MCF 10A (cell line): ENCODE results near the gene PARN. TPM values are rescaled to one million over a fixed set of nuclear protein-coding genes. Genes with fewer than 3 reads are reported as not detected.

Experiments
- BruUV-seq: library from RNA; stranded (reverse); fragments of 400-500 nt; replicated peaks from 2 replicates; lab custom pipeline; 2021; lab: Mats Ljungman, UMichigan
- CTCF ChIA-PET: fragments of 300-600 bp; sonication (Branson Sonifier 250); formaldehyde crosslinking; extraction: SDS; loops from one replicate; lab custom pipeline; 2021; ENCODE audit warnings: antibody characterized with exemption, inconsistent platforms; lab: Yijun Ruan, JAX
- POLR2A ChIA-PET: fragments of 300-600, 350-650 bp; sonication (Branson Sonifier 250); formaldehyde crosslinking; extraction: SDS; loops from one replicate; lab custom pipeline; 2020; ENCODE audit warnings: antibody characterized with exemption, inconsistent platforms; lab: Yijun Ruan, JAX
- DNase-seq: peaks from one replicate; pipeline ENCODE4 v3.0.0-alpha.2; 2018; ENCODE audit not compliant: unreplicated experiment
- H3K27ac Mint-ChIP-seq: one replicate; pipeline ENCODE4 v1.8.0; 2022; ENCODE audit warnings: mild to moderate bottlenecking, low read depth, mixed read lengths; ENCODE audit not compliant: unreplicated experiment
- H3K27me3 Mint-ChIP-seq: one replicate; pipeline ENCODE4 v1.8.0; 2022; ENCODE audit warnings: mixed read lengths; ENCODE audit not compliant: insufficient read depth, unreplicated experiment
- H3K36me3 Mint-ChIP-seq: one replicate; pipeline ENCODE4 v1.8.0; 2022; ENCODE audit warnings: mild to moderate bottlenecking, moderate library complexity, mixed read lengths; ENCODE audit not compliant: insufficient read depth, unreplicated experiment
- H3K4me1 Mint-ChIP-seq: one replicate; pipeline ENCODE4 v1.8.0; 2022; ENCODE audit warnings: mixed read lengths; ENCODE audit not compliant: insufficient read depth, unreplicated experiment
- H3K4me3 Mint-ChIP-seq: one replicate; pipeline ENCODE4 v1.8.0; 2022; ENCODE audit warnings: mild to moderate bottlenecking, moderate library complexity, mixed read lengths; ENCODE audit not compliant: unreplicated experiment
- H3K9me3 Mint-ChIP-seq: one replicate; pipeline ENCODE4 v1.8.0; 2022; ENCODE audit warnings: mixed read lengths; ENCODE audit not compliant: unreplicated experiment
- CTCF ChIP-seq: fragments of 200-600 bp; IDR thresholded peaks from one replicate; pipeline ENCODE4 v1.8.0; 2022; ENCODE audit warnings: antibody characterized with exemption, mild to moderate bottlenecking; ENCODE audit not compliant: unreplicated experiment
- intact Hi-C: fragments of 100-400 bp; cut with micrococcal nuclease; formaldehyde crosslinking; loops from 2 replicates; pipeline ENCODE4 v1.14.1; 2022
- total RNA-seq: library from RNA; stranded (reverse); gene quantifications from 2 replicates; pipeline ENCODE4 v1.2.3, GENCODE V29; 2022

PARN gene
- total RNA-seq, 1 experiment from 2014 or later = 35.0 TPM

- POLR2A ChIA-PET = interaction anchor here (0.6 kb wide), 1 partner anchor 65 kb away, joined by 4 read pairs; no protein-coding TSS in a partner anchor
- peaks cover 8% of the 10 kb centered on the region for H3K4me1 Mint-ChIP-seq
- peaks cover 7% of the 10 kb centered on the region for H3K36me3 Mint-ChIP-seq
- BruUV-seq = no TSS peak
- intact Hi-C loops = no loop called here
- no peak overlapping the region for H3K27ac Mint-ChIP-seq
- TF ChIP-seq CTCF = no peak
- H3K9me3 Mint-ChIP-seq = peaks cover 8% of the 10 kb centered on the region
- CTCF ChIA-PET = interaction anchor here (0.5 to 0.7 kb wide), 3 partner anchors 24 to 123 kb away, joined by 3 read pairs; no protein-coding TSS in a partner anchor
- H3K4me3 Mint-ChIP-seq = no peak overlapping the region
- DNase-seq = no peak
- H3K27me3 Mint-ChIP-seq = no peaks in the 10 kb centered on the region
Measured at GRCh38 chr16:14419817-14420216, 210.2 kb downstream of the PARN start.

- Mint-ChIP-seq H3K9me3 (peaks cover 8% of the 10 kb centered on the region), H3K27ac (no peak overlapping the region), H3K36me3 (peaks cover 7% of the 10 kb centered on the region), H3K4me1 (peaks cover 8% of the 10 kb centered on the region), H3K27me3 (no peaks in the 10 kb centered on the region), H3K4me3 (no peak overlapping the region)
- ChIA-PET POLR2A (no interaction called here), CTCF (interaction anchor here (0.7 kb wide), 2 partner anchors 60 to 210 kb away, joined by 3 read pairs; no protein-coding TSS in a partner anchor)
- no peak for DNase-seq
- TF ChIP-seq CTCF = no peak
- intact Hi-C loops = no loop called here
- no TSS peak for BruUV-seq
Measured at GRCh38 chr16:14418795-14419225, 211.2 kb downstream of the PARN start.

DNA sequence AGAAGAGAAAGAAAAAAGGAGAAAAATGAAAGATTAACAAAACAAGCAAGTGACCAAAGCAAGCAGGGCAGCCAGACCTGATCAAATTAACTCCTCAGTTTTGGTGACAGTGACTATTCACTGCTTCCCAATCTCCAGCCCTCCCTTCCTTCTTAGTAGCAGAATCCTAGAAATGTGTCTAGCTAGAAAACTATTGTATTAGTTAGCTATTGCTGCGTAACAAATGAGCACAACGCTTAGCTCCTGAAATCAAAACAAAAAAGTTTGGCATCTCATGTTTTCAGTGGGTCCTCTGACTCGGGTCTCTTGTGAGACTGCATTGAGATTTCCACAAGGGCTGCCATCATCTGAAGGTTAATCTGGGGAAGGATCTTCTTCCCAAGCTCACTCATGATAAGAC is 213.9 kb downstream of the PARN start:
- no peak for DNase-seq
- no TSS peak for BruUV-seq

GRCh38 chr16:14415291-14415690 is 214.8 kb downstream of the PARN start:
- POLR2A ChIA-PET = no interaction called here
- no peak overlapping the region for H3K4me3 Mint-ChIP-seq

More for the DNA sequence above, 213.9 kb downstream of the PARN start:
- Mint-ChIP-seq H3K27ac (peak overlapping the region; percentile 35), H3K36me3 (peaks cover 7% of the 10 kb centered on the region), H3K4me1 (no peaks in the 10 kb centered on the region), H3K4me3 (no peak overlapping the region), H3K27me3 (no peaks in the 10 kb centered on the region), H3K9me3 (peaks cover 8% of the 10 kb centered on the region)
- intact Hi-C loops = no loop called here
- TF ChIP-seq CTCF = no peak
- ChIA-PET CTCF (interaction anchor here (0.8 kb wide), 1 partner anchor 18 kb away, joined by 3 read pairs; no protein-coding TSS in a partner anchor), POLR2A (no interaction called here)

More at GRCh38 chr16:14415291-14415690, 214.8 kb downstream of the PARN start:
- DNase-seq = no peak
- H3K27ac Mint-ChIP-seq = no peak overlapping the region
- H3K36me3 Mint-ChIP-seq = peaks cover 7% of the 10 kb centered on the region
- no peaks in the 10 kb centered on the region for H3K4me1 Mint-ChIP-seq
- no peak for TF ChIP-seq CTCF
- BruUV-seq = no TSS peak
- peaks cover 8% of the 10 kb centered on the region for H3K9me3 Mint-ChIP-seq
- CTCF ChIA-PET = interaction anchor here (0.6 kb wide), 1 partner anchor 90 kb away, joined by 3 read pairs; no protein-coding TSS in a partner anchor
- intact Hi-C loops = no loop called here
- no peaks in the 10 kb centered on the region for H3K27me3 Mint-ChIP-seq
